ENCODE measurements around the gene SLC35F3.

The SLC35F3 gene

GRCh38 chr1:233867028-233867427 is 37.4 kb upstream of the SLC35F3 start:
- no peak for DNase-seq (ENCODE audit: low spot score)
- TF ChIP-seq CTCF (IDR thresholded peaks at IDR 0.05; ENCODE audit: extremely low read depth, insufficient read depth, missing control alignments) = no peak
- in situ Hi-C loops (cut with MboI; ENCODE audit: low pct_unique_long_range_greater_than_20kb, low sequenced_read_pairs, unreplicated experiment) = no loop called here

- DNase-seq (ENCODE audit: low spot score) = no peak
- TF ChIP-seq CTCF (IDR thresholded peaks at IDR 0.05; ENCODE audit: extremely low read depth, insufficient read depth, missing control alignments) = no peak
- in situ Hi-C loops (cut with MboI; ENCODE audit: low pct_unique_long_range_greater_than_20kb, low sequenced_read_pairs, unreplicated experiment) = no loop called here
These were observed 36.0 kb upstream of the SLC35F3 start for GRCh38 chr1:233868461-233868860.

DNA sequence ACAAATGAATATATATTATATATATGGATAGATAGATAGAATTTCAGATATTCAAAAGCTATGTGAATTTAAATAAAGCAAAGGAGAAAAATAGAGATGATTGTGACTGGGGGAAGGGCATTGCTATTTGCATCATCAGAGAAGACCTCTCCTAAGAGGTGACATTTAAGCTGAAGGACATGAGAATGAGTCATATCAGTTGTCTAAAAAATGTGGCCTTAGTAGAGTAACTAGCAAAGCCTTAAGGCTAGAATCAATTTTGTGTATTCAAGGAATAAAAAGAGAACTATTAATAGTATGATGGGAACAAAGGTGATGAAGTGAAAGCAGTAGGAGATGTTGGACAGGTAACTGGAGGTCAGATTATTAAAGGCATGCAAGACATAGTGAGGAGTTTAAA is 34.8 kb upstream of the SLC35F3 start:
- in situ Hi-C loops (cut with MboI; ENCODE audit: low pct_unique_long_range_greater_than_20kb, low sequenced_read_pairs, unreplicated experiment) = no loop called here
- DNase-seq (ENCODE audit: low spot score) = no peak
- no peak for TF ChIP-seq CTCF (IDR thresholded peaks at IDR 0.05; ENCODE audit: extremely low read depth, insufficient read depth, missing control alignments)

DNA sequence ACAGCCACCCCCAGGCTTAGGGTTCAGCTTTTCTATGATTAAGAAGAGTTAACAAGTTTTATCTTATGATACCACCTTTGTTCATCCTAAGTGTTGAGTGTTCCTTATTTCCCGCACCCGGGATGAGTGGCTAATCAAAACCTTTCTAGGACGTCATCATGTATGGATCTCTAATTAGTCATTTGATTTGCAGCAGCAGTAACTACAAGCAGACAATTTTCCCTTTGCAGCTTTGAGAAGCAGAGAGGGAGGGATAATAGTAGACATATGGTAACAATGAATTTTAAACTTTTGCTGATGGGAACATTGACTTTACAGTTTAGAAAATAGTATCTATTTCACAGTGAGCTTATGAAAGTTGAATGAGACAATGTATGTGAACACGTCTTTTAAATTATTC is 30.8 kb upstream of the SLC35F3 start:
- no peak for TF ChIP-seq CTCF (IDR thresholded peaks at IDR 0.05; ENCODE audit: extremely low read depth, insufficient read depth, missing control alignments)
- no peak for DNase-seq (ENCODE audit: low spot score)
- in situ Hi-C loops (cut with MboI; ENCODE audit: low pct_unique_long_range_greater_than_20kb, low sequenced_read_pairs, unreplicated experiment) = no loop called here

- no peak for TF ChIP-seq CTCF (IDR thresholded peaks at IDR 0.05; ENCODE audit: extremely low read depth, insufficient read depth, missing control alignments)
- no peak for DNase-seq (ENCODE audit: low spot score)
These were observed 24.6 kb upstream of the SLC35F3 start for GRCh38 chr1:233879841-233880240.

GRCh38 chr1:233883671-233884070 is 20.8 kb upstream of the SLC35F3 start:
- in situ Hi-C loops (cut with MboI; ENCODE audit: low pct_unique_long_range_greater_than_20kb, low sequenced_read_pairs, unreplicated experiment) = no loop called here
- TF ChIP-seq CTCF (IDR thresholded peaks at IDR 0.05; ENCODE audit: extremely low read depth, insufficient read depth, missing control alignments) = no peak
- DNase-seq (ENCODE audit: low spot score) = no peak

More at GRCh38 chr1:233879841-233880240, 24.6 kb upstream of the SLC35F3 start:
- in situ Hi-C loops (cut with MboI; ENCODE audit: low pct_unique_long_range_greater_than_20kb, low sequenced_read_pairs, unreplicated experiment) = no loop called here
